Neutrophil (primary cell): Measurements from ENCODE around the gene CDKL2.

Experiments
- H3K27ac ChIP-seq: fragments of 200-600 bp; sonication (generic); 2 replicates; pipeline ENCODE4 v1.5.1; 2016; ENCODE audit warnings: mild to moderate bottlenecking, moderate library complexity
- H3K27me3 ChIP-seq: fragments of 200-600 bp; sonication (generic); 2 replicates; pipeline ENCODE4 v1.6.0; 2016; ENCODE audit warnings: mild to moderate bottlenecking
- H3K36me3 ChIP-seq: fragments of 200-600 bp; sonication (generic); 2 replicates; pipeline ENCODE4 v1.5.1; 2017
- H3K4me1 ChIP-seq, 2 experiments: fragments of 200-600 bp in 1 of 2; sonication (generic) in 1 of 2; 1 replicate in 1 of 2; 2 replicates in 1 of 2; pipeline versions ENCODE4 v1.5.1 to v1.6.1; 2013 to 2016; ENCODE audit warnings: low read depth in 1 of 2, low read length in 1 of 2, mild to moderate bottlenecking in 1 of 2, moderate library complexity in 1 of 2; ENCODE audit not compliant: control insufficient read depth in 1 of 2, insufficient read depth in 1 of 2
- H3K4me3 ChIP-seq, 2 experiments: fragments of 200-600 bp in 1 of 2; sonication (generic) in 1 of 2; 1 replicate in 1 of 2; 2 replicates in 1 of 2; pipeline ENCODE4 v1.5.1; 2013 to 2016; ENCODE audit warnings: low read depth in 1 of 2, low read length in 1 of 2, mild to moderate bottlenecking in 1 of 2, moderate library complexity in 1 of 2
- H3K9me3 ChIP-seq: fragments of 200-600 bp; sonication (generic); 2 replicates; pipeline ENCODE4 v1.5.1; 2016
- CTCF ChIP-seq: fragments of 200-600 bp; sonication (generic); IDR thresholded peaks from 2 replicates; pipeline ENCODE4 v1.5.1; 2016; ENCODE audit warnings: antibody characterized with exemption

The CDKL2 gene

GRCh38 chr4:75567725-75568124 is 62.6 kb downstream of the CDKL2 start:
- H3K27me3 ChIP-seq, result no peaks in the 10 kb centered on the region
- no peaks in the 10 kb centered on the region for H3K9me3 ChIP-seq
- no peak overlapping the region for H3K4me3 ChIP-seq
- no peak for TF ChIP-seq CTCF
- no peak overlapping the region for H3K27ac ChIP-seq
- H3K36me3 ChIP-seq, result no peaks in the 10 kb centered on the region
- peaks cover 13 to 29% of the 10 kb centered on the region in 2 experiments for H3K4me1 ChIP-seq

- Histone ChIP-seq H3K27ac (no peak overlapping the region), H3K36me3 (no peaks in the 10 kb centered on the region), H3K4me3 (no peak overlapping the region), H3K9me3 (no peaks in the 10 kb centered on the region), H3K27me3 (no peaks in the 10 kb centered on the region), H3K4me1 (peaks cover 13 to 29% of the 10 kb centered on the region in 2 experiments)
- no peak for TF ChIP-seq CTCF
Observed at GRCh38 chr4:75566911-75567310, 63.4 kb downstream of the CDKL2 start.

- Histone ChIP-seq H3K9me3 (no peaks in the 10 kb centered on the region), H3K36me3 (no peaks in the 10 kb centered on the region), H3K4me3 (no peak overlapping the region), H3K27ac (no peak overlapping the region), H3K27me3 (no peaks in the 10 kb centered on the region), H3K4me1 (peaks cover 13 to 29% of the 10 kb centered on the region in 2 experiments)
- no peak for TF ChIP-seq CTCF
Observed at GRCh38 chr4:75565481-75565880, 64.8 kb downstream of the CDKL2 start.

- Histone ChIP-seq H3K4me1 (peaks cover 13 to 29% of the 10 kb centered on the region in 2 experiments), H3K27ac (no peak overlapping the region), H3K36me3 (no peaks in the 10 kb centered on the region), H3K4me3 (no peak overlapping the region), H3K9me3 (no peaks in the 10 kb centered on the region), H3K27me3 (no peaks in the 10 kb centered on the region)
- TF ChIP-seq CTCF, result no peak
Observed at GRCh38 chr4:75564023-75564422, 66.3 kb downstream of the CDKL2 start.

GRCh38 chr4:75561789-75562188 is 68.5 kb downstream of the CDKL2 start:
- Histone ChIP-seq H3K27ac (no peak overlapping the region), H3K4me1 (peaks cover 7 to 17% of the 10 kb centered on the region in 2 experiments), H3K36me3 (no peaks in the 10 kb centered on the region), H3K4me3 (no peak overlapping the region), H3K27me3 (no peaks in the 10 kb centered on the region), H3K9me3 (no peaks in the 10 kb centered on the region)
- TF ChIP-seq CTCF, result no peak

- no peak for TF ChIP-seq CTCF
- Histone ChIP-seq H3K4me3 (no peak overlapping the region), H3K36me3 (no peaks in the 10 kb centered on the region), H3K9me3 (no peaks in the 10 kb centered on the region), H3K27ac (no peak overlapping the region), H3K27me3 (no peaks in the 10 kb centered on the region), H3K4me1 (no peaks in the 10 kb centered on the region)
Observed at GRCh38 chr4:75557696-75558095, 72.6 kb downstream of the CDKL2 start.
